ENCODE results near the gene CDCA8.

DNA sequence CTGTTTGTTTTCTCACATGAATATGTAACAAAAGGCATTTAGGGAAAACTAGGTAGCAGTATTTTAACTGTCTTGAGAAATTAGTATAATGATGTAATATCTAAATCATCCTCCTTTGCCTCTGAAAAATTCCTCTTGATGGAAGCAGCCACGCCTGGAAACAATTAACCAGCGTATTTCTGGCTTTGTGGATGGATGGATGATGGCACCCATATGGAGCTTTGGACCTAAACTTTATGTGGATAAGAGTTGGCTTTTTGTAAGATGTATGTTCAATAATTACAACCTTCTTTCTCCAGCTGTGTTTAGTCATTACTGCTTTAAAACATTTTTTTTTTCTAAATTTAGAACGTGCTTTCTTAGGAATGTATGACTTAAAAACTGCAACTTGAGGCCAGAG lies 12.7 kb downstream of the CDCA8 start:
- TF ChIP-seq, protein P1, sequence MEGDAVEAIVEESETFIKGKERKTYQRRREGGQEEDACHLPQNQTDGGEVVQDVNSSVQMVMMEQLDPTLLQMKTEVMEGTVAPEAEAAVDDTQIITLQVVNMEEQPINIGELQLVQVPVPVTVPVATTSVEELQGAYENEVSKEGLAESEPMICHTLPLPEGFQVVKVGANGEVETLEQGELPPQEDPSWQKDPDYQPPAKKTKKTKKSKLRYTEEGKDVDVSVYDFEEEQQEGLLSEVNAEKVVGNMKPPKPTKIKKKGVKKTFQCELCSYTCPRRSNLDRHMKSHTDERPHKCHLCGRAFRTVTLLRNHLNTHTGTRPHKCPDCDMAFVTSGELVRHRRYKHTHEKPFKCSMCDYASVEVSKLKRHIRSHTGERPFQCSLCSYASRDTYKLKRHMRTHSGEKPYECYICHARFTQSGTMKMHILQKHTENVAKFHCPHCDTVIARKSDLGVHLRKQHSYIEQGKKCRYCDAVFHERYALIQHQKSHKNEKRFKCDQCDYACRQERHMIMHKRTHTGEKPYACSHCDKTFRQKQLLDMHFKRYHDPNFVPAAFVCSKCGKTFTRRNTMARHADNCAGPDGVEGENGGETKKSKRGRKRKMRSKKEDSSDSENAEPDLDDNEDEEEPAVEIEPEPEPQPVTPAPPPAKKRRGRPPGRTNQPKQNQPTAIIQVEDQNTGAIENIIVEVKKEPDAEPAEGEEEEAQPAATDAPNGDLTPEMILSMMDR (IDR thresholded peaks at IDR 0.05; ENCODE audit: low read depth, low read length, poor library complexity, severe bottlenecking) = no peak
- no peak for TF ChIP-seq EZH2phosphoT487 (IDR thresholded peaks at IDR 0.05; ENCODE audit: borderline replicate concordance, low read length)
